Neutrophil (primary cell): ENCODE results near the gene SAMD5.

Experiments used
- H3K27ac ChIP-seq: fragments of 200-600 bp; sonication (generic); 2 replicates; pipeline ENCODE4 v1.5.1; 2016; ENCODE audit warnings: mild to moderate bottlenecking, moderate library complexity
- H3K27me3 ChIP-seq: fragments of 200-600 bp; sonication (generic); 2 replicates; pipeline ENCODE4 v1.6.0; 2016; ENCODE audit warnings: mild to moderate bottlenecking
- H3K36me3 ChIP-seq: fragments of 200-600 bp; sonication (generic); 2 replicates; pipeline ENCODE4 v1.5.1; 2017
- H3K4me1 ChIP-seq, 2 experiments: fragments of 200-600 bp in 1 of 2; sonication (generic) in 1 of 2; 1 replicate in 1 of 2; 2 replicates in 1 of 2; pipeline versions ENCODE4 v1.5.1 to v1.6.1; 2013 to 2016; ENCODE audit warnings: low read depth in 1 of 2, low read length in 1 of 2, mild to moderate bottlenecking in 1 of 2, moderate library complexity in 1 of 2; ENCODE audit not compliant: control insufficient read depth in 1 of 2, insufficient read depth in 1 of 2
- H3K4me3 ChIP-seq, 2 experiments: fragments of 200-600 bp in 1 of 2; sonication (generic) in 1 of 2; 1 replicate in 1 of 2; 2 replicates in 1 of 2; pipeline ENCODE4 v1.5.1; 2013 to 2016; ENCODE audit warnings: low read depth in 1 of 2, low read length in 1 of 2, mild to moderate bottlenecking in 1 of 2, moderate library complexity in 1 of 2
- H3K9me3 ChIP-seq: fragments of 200-600 bp; sonication (generic); 2 replicates; pipeline ENCODE4 v1.5.1; 2016
- CTCF ChIP-seq: fragments of 200-600 bp; sonication (generic); IDR thresholded peaks from 2 replicates; pipeline ENCODE4 v1.5.1; 2016; ENCODE audit warnings: antibody characterized with exemption

The SAMD5 gene

DNA sequence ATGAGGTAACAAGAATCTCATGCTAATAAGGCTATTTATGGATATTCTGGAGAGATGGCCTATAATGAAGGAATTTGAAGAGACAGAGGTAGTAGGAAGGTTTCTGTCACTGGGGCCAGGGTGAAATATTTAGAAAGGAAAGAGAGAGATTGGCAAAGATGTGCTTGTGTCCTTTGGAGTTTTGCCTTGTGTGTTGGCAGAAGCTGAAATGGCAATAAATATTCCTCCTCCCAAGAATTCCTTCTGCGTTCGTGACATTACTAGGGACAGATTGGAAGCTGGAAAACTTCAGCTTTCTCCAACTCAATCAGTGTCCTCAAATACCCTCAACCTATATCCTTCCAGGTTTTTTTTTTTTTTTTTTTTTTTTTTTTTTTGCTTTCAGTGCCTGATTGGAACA lies 6.3 kb downstream of the SAMD5 start:
- Histone ChIP-seq H3K36me3 (no peaks in the 10 kb centered on the region), H3K9me3 (no peaks in the 10 kb centered on the region), H3K27ac (no peak overlapping the region), H3K4me1 (no peaks in the 10 kb centered on the region), H3K4me3 (no peak overlapping the region), H3K27me3 (peaks cover 100% of the 10 kb centered on the region)
- no peak for TF ChIP-seq CTCF

- Histone ChIP-seq H3K27me3 (peaks cover 100% of the 10 kb centered on the region), H3K4me1 (no peaks in the 10 kb centered on the region)
- no peak for TF ChIP-seq CTCF
Observed at GRCh38 chr6:147515327-147515726, 6.8 kb downstream of the SAMD5 start.

GRCh38 chr6:147522597-147522996 lies 14.1 kb downstream of the SAMD5 start:
- TF ChIP-seq CTCF: no peak
- Histone ChIP-seq H3K9me3 (no peaks in the 10 kb centered on the region), H3K4me3 (no peak overlapping the region), H3K27ac (no peak overlapping the region), H3K36me3 (no peaks in the 10 kb centered on the region), H3K27me3 (peaks cover 100% of the 10 kb centered on the region), H3K4me1 (no peaks in the 10 kb centered on the region)

More at GRCh38 chr6:147515327-147515726, 6.8 kb downstream of the SAMD5 start:
- Histone ChIP-seq H3K4me3 (no peak overlapping the region), H3K36me3 (no peaks in the 10 kb centered on the region), H3K9me3 (no peaks in the 10 kb centered on the region), H3K27ac (no peak overlapping the region)

DNA sequence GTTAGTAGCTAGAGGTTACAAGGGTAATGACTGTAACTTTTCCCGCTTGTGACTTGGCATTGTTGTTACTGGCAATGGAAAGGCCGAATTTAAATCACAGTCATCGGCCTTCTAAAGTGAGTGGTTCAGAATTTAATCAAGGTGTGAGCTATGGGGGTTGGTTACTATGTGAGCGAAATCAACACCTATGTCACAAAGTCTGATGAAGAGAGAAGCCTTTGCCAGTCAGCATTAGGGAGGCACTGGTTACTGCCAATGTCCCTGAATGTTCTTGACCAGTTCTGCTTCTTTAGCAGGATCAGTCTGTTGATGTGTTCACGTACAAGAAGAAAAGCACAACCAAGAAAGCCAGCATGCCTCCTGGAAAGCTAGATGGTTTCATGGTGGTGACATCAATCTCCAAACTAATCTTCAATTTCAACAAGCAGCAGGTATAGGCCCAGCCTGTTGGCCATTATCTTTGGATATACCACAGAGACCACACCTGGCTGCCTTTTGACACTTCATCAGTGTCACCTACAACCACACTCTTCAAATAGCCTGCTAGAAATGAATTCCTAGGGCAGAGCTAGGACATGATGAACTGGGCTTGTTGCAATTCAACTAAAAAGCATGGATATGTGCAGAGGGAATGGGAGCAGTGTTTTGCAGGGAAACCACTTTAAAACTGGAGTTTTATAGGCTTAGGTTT lies 17.2 kb downstream of the SAMD5 start:
- H3K4me1 ChIP-seq: no peaks in the 10 kb centered on the region
- H3K36me3 ChIP-seq: no peaks in the 10 kb centered on the region
- no peak for TF ChIP-seq CTCF
- H3K4me3 ChIP-seq: no peak overlapping the region
- H3K27ac ChIP-seq: no peak overlapping the region
- H3K9me3 ChIP-seq: no peaks in the 10 kb centered on the region
- peaks cover 100% of the 10 kb centered on the region for H3K27me3 ChIP-seq

DNA sequence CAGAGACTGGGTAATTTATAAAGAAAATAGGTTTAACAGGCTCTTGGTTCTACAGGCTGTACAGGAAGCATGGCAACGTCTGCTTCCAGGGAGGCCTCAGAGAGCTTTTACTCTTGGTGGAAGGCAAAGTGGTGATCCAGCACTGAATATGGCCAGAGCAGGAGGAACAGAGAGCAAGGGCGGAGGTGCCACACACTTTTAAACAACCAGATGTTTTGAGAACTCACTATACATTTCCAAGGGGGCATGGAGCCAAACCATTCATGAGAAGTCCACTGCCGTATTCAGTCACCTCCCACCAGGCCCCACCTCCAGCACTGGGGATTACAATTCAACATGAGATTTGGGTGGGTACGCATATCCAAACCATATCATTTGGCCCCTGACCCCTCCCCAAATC lies 18.7 kb downstream of the SAMD5 start:
- no peaks in the 10 kb centered on the region for H3K4me1 ChIP-seq
- H3K4me3 ChIP-seq: no peak overlapping the region
- H3K36me3 ChIP-seq: no peaks in the 10 kb centered on the region
- no peak overlapping the region for H3K27ac ChIP-seq
- no peak for TF ChIP-seq CTCF
- H3K27me3 ChIP-seq: peaks cover 100% of the 10 kb centered on the region
- H3K9me3 ChIP-seq: no peaks in the 10 kb centered on the region
